Measurements from ENCODE around the gene GRK6.

GRK6 gene

DNA sequence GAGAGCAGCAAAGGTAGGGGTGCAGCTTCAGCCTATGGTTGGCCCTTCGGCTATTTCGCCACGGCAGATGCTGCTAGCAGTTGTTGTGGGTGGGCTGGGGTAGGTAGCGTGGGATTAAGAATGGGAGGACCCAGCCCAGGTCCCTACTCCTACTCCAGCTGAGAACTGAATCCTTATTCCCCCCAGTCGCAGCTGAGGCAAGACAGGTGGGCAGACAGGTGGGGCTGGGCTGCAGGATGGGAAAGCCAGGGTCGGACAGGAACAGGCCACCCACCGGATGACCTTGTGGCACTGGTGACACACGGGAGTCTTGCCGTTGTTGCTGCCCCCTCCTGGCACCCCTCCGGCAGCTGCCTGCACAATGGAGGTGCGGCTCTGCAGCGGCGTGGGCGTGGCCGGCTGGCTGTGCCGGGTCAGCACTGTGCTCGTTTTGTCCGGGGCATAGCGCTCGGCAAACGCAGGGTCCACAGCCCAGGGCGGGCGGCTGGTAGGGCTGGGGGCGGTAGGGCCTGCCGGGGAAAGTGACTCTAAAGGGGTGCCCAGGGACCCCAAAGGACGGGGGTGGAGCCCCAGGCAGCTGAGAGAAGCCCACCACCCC, 62.7 kb downstream of the GRK6 start:
- no peak for DNase-seq

DNA sequence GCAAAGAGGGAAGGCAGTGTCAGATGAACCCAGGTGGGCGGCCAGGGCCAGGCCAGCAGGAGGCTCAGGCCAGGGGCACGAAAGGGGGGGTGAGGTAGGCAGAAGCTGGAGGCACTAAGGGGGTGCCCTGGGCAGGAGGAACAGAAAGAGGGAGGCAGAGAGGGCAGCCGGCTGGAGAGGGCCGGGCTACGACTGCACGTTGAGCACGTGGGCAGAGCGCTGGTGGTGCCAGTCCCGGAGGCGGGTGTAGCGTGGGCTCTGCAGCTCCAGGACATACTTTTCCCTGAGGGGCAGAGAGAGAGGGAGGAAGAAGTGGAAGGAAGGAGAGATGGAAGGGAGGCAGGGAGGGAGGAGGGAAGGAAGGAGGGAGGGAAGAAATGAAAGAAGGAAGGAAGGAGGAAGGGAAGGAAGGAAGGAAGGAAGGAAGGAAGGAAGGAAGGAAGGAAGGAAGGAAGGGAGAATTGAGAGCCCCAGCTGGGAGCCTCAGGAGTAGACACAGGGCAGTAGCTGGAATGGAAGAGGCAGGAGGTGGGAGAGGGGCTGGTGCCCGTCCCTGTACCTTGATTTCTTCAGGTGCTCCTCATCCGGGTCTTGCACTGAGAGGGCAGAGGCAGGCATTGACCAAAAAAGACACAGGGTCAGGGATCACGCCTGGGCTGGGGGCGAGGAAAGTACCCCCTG, 64.0 kb downstream of the GRK6 start:
- no peak for DNase-seq

DNA sequence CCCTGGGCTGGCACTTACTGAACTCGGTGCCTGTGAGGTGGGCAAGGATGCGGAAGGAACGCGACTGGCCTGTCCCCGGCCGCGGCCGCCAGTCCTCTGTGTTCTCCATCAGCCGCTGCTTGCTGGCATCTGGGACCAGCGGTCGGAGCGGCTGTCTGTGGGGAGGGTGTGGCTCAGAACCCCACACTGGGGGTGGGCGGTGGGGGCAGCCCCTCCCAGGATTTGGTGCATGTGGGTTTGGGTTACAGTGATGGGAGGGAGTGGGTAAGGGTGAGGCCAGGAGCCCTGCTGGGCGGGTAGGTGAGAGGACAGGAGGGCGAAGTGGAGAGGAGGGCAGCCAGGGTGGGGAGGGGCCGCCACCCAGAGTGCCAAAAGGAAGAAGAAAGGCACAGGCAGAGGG, 64.5 kb downstream of the GRK6 start:
- no peak for DNase-seq

DNA sequence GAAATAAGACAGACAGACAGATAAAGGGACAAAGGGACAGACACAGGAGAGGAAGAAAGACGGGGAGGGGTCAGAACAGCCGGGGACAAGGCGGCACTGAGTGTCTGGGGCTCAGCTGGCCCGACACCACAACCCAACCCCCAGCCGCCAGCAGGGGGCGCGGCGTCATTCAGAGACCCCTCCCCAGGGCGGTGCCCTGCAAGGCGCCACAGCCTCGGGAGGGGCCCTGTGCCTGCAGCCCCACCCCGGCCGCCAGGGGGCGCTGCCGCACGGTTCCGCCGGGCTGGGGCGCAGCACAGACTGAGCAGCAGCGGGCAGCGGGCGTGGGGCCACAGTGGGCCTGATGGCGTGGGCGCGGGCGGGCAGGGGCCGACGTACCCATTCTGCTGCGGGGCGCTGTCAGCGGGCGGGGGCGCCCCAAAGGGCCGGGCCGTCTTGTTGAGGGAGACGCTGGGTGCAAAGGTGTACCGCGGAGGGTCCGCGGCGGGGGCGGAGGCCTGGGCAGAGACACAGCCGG, 65.0 kb downstream of the GRK6 start:
- no peak for DNase-seq

DNA sequence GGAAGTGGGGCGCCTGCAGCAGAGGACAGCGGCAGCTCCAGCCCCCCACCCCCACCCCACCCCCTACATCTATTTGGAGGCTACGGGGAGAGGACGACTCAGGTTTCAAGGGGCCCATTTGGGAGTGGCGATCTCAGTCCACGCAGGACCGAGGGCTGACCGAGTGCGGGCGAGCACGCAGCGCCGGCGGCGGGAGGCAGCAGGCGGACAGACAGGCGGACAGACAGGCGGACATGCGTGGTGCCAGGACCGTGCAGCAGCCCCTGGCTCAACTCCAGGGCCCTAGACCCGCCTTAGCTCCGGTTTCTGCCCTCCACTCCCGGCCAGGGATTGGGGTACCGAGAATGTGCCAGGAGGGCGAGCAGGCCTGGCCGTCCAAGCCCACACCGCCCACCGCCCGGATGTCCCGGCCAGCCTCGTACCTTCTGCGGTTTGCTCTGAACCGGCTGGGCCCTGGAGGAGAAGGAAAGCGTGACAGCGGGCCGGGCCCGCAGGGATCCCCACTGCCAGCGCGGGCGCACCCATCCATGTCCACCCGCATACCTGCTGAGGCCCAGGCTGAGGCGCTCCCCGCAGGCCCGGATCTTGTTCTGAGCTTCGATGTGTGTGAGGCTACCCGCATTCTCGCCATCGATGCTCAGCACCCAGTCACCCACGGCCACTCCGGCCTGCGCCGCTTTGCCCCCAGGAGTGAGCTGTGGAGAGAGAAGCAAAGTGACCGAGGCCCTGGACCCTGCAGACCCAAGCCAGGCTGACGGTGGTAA, 65.7 kb downstream of the GRK6 start:
- DNase-seq, result no peak
